Measurements from ENCODE around the gene P2RY12. TPM values are rescaled to one million over a fixed set of nuclear protein-coding genes. Genes with fewer than 3 reads are reported as not detected.

P2RY12 gene
- total and polyA plus RNA-seq, 9 of the 15 experiments (the other 6 are each of a cell fraction or from before 2014, with no cell fraction given), result not detected

DNA sequence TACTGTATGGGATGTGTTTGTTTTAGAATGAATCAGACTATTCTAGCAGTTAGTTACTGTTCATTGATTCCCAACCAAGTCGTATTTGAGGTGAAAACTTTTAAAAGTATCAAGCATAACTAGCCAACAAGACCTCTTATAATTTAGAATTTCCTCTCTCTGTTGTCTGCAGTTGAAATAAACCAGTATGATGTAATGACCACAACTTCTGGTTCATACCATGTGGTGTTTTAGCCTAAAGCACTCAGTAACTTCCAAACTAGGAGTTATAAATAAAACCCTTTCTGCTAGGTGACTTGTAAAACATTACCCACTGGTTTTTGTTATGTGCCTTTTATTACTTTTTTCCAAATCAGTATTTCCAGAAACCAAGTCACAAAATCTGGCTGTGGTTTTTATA, 19.8 kb upstream of the P2RY12 start:
- Histone ChIP-seq H3K27ac (ENCODE audit: extremely low read depth, low read depth, low read length) (no peak overlapping the region), H3K9ac (ENCODE audit: insufficient read depth in 1 of 2, low read depth in 2 of 2, low read length in 2 of 2) (no peak overlapping the region), H3K4me2 (ENCODE audit: insufficient read depth, low read length) (no peak overlapping the region), H2AFZ (ENCODE audit: low read depth, low read length) (no peak overlapping the region), H3K4me1 (replicated peaks in 1 of 2; ENCODE audit: control insufficient read depth in 2 of 2, insufficient read depth in 2 of 2, low read length in 2 of 2) (no peaks in the 10 kb centered on the region), H3K9me1 (ENCODE audit: control insufficient read depth, insufficient read depth, low read length) (no peaks in the 10 kb centered on the region), H3K9me3 (replicated peaks; ENCODE audit: control insufficient read depth, insufficient read depth, low read depth, low read length) (no peaks in the 10 kb centered on the region), H3K36me3 (ENCODE audit: control insufficient read depth, insufficient read depth, low read length) (no peaks in the 10 kb centered on the region), H3K27me3 (ENCODE audit: control insufficient read depth in 2 of 2, insufficient read depth in 2 of 2, low read length in 2 of 2) (peaks cover 0 to 3% of the 10 kb centered on the region in 2 experiments; a peak in 1 of 5 replicates), H4K20me1 (replicated peaks; ENCODE audit: control insufficient read depth, insufficient read depth, low read length) (no peaks in the 10 kb centered on the region), H3K4me3 (no peak overlapping the region), H3K79me2 (ENCODE audit: control insufficient read depth, insufficient read depth, low read length) (no peaks in the 10 kb centered on the region)
- DNase-seq (ENCODE audit: extremely low read depth in 1 of 4, low spot score in 3 of 4) (no peak), FAIRE-seq (no peak), ATAC-seq (no peak)
- TF ChIP-seq C11orf30 (IDR thresholded peaks at IDR 0.05; ENCODE audit: low read depth) (no peak), ZBTB8A (IDR thresholded peaks at IDR 0.05; ENCODE audit: partially characterized antibody) (no peak), HMGN3 (IDR thresholded peaks at IDR 0.05; ENCODE audit: borderline replicate concordance, extremely low read depth, insufficient read length, low read depth, low read length) (no peak), MBD2 (IDR thresholded peaks at IDR 0.05; ENCODE audit: borderline replicate concordance, low read depth) (no peak), KHSRP (IDR thresholded peaks at IDR 0.05) (no peak), MCM3 (IDR thresholded peaks at IDR 0.05) (no peak)
- TF ChIP-seq, protein P1, sequence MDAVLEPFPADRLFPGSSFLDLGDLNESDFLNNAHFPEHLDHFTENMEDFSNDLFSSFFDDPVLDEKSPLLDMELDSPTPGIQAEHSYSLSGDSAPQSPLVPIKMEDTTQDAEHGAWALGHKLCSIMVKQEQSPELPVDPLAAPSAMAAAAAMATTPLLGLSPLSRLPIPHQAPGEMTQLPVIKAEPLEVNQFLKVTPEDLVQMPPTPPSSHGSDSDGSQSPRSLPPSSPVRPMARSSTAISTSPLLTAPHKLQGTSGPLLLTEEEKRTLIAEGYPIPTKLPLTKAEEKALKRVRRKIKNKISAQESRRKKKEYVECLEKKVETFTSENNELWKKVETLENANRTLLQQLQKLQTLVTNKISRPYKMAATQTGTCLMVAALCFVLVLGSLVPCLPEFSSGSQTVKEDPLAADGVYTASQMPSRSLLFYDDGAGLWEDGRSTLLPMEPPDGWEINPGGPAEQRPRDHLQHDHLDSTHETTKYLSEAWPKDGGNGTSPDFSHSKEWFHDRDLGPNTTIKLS (IDR thresholded peaks at IDR 0.05; ENCODE audit: borderline replicate concordance, low read depth), result no peak
- CTCF ChIA-PET (ENCODE audit: low intra/inter-chr PET ratio), result no interaction called here
- intact Hi-C loops (cut with micrococcal nuclease) (no loop called here), in situ Hi-C loops (cut with MboI) (no loop called here)
- no TSS peak for BruUV-seq (replicated peaks)
- WGBS (ENCODE audit: insufficient coverage, low coverage, missing lambda C conversion rate), result 0% methylated on average over 1 of the region's 1 CpG
- POLR2A ChIA-PET, result no interaction called here

All from K562 (cell line).